GM19463 (cell line): ENCODE results near the gene SLC29A3.

Experiments
- ATAC-seq: cut with Tn5 transposase; IDR thresholded peaks from one replicate; pipeline ENCODE4 v1.9.1; 2021; ENCODE audit warnings: mild to moderate bottlenecking, moderate library complexity; ENCODE audit not compliant: unreplicated experiment

SLC29A3 gene

DNA sequence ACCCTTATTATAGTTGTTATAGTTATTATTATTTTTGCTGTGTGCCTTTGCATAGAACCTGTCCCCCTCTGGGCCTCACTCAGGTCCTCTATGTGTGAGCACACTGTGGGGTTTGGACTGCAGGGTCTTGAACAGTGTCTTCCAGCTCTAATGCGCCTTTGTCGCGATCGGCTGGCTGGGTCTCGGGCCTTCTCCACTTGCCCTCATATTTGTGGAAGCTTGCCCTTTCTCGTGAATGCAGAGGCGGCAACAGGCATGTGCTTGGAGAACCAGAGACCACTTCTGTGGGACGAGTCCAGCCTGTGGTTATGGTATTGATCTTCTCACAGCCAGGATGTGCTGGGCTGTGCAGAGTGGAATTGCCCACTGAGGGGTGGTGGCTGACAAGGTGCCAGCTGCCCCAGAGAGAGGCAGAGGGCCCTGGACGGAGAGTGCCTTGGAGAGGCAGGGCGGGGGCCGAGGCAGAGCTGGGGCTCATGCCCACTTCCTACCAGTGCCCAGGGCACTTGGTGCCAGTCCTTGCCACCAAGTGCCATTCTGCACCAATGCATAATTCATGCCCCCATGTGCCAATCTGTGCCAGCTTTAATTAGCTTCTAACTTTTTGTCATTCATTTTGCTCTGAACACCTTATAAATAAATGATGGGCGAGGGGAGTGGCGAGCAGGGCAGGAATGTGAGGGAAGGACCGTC, 70.9 kb downstream of the SLC29A3 start:
- no peak for ATAC-seq

- ATAC-seq, result no peak
Measured at GRCh38 chr10:71390461-71390835, 71.4 kb downstream of the SLC29A3 start.

DNA sequence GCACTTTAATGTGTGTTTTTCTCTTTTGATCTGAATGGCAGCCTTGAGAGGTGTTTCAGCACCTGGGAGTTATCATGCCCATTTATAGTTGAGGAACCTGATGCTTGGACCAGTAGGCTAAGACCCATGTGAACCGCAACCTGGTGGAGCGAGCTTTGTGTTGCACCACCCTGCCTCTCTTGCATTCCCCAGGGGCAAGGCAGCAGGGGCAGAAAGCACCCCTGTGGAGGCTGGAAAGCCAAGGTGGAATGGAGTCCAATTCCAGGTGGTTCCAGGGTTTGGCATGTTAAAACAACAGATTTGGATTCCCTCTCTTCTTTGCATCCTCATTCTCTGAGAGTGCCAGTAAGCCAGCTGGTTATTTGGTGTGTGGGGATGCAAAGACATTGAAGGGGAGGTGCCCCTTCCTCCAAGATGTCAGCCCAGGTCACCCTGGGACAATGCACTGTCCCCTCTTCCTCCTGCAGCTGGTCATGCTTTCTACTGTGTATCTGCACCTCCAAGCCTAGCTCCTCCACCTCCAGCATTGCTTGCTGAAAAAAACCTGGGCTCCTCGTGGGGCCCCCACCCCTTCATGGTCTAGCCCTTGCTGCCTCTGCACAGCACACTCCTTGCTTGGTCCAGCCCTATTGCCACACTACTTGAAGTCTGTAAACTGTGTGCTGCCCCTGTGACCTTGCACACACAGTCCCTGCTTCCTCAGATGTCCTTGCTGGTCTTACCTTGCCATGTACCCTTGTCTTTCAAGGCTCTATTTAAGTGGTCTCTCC, 72.0 kb downstream of the SLC29A3 start:
- ATAC-seq, result no peak

DNA sequence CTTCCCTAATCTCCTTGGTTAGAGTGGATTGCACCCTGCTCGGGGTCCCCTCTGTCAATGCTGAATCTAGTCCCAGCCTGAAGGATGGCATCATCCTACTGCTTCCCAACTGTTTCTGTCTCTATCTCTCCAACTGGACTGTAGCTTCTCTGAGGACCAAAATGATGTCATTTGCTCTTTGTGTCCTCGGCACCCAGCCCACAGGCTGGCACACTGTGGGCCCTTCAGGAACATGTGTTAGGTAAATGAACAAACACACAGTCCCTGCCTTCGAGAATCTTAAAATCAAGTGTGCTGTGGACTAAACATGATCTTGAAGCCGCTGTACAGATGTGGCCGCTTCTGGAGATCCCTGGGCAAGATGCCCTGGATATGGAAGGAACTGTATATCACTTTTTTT, 72.6 kb downstream of the SLC29A3 start:
- ATAC-seq, result no peak

DNA sequence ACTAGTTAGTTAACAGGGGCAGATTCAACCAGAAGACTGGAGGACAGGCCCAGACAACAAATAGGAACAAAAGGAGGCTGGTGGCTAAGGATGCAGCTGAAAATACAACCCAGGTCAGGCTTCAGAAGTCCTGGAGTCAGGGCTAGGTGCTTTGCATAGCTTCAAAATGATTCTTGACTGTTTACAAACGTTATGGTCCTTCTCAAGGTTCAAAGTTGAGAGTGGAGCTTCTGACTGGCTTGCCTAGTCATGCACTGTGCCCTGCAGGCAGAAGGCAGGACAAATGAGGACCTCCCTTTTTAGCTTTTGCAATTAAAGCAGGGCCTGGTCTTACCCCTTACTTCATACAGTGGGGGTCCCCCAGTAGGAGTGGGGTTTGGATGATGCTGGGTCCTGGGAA, 73.2 kb downstream of the SLC29A3 start:
- ATAC-seq, result no peak

GRCh38 chr10:71392791-71393781, 74.0 kb downstream of the SLC29A3 start:
- no peak for ATAC-seq

DNA sequence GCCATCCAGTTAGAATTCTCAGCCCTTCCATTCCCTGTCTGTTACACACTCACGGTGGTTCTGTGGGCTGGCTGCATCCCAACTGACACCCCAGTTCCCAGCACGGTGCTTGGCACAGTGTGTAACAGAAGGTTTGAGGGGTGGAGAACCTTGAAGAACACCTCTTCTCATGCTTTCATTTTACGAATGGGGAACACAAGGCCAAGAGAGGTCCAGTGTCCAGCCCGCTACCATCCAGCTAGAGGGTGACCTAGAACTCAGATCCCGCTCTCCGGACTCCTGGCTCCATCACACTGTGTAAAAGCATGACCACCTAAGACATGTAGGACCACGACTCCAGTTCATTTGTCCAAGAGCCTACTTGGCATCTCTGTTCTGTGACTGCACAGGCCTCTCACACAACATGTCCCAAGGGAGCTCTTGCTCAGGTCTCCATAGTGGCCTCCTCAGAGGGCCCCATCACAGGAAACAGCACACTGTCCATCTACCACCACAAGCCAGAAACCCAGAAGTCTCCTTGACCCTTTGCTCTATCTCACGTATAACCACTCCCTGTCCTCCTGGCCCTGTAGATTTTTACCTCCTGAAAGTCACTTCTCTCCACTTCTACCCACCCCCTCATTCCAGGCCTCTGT, 74.9 kb downstream of the SLC29A3 start:
- no peak for ATAC-seq

GRCh38 chr10:71394926-71395562, 76.0 kb downstream of the SLC29A3 start:
- ATAC-seq, result no peak

- ATAC-seq, result no peak
Measured at GRCh38 chr10:71395621-71396020, 76.6 kb downstream of the SLC29A3 start.

- ATAC-seq, result no peak
Measured at GRCh38 chr10:71396084-71396710, 77.1 kb downstream of the SLC29A3 start.

GRCh38 chr10:71396711-71397295, 77.7 kb downstream of the SLC29A3 start, which contains the start of gene CDH23:
Gene CDH23, plus strand, starts transcription at chr10:71396920. Its CDS starts 42,912 bp downstream, at chr10:71439832.
- ATAC-seq, result no peak

GRCh38 chr10:71397296-71398212, 78.5 kb downstream of the SLC29A3 start:
- ATAC-seq, result no peak

DNA sequence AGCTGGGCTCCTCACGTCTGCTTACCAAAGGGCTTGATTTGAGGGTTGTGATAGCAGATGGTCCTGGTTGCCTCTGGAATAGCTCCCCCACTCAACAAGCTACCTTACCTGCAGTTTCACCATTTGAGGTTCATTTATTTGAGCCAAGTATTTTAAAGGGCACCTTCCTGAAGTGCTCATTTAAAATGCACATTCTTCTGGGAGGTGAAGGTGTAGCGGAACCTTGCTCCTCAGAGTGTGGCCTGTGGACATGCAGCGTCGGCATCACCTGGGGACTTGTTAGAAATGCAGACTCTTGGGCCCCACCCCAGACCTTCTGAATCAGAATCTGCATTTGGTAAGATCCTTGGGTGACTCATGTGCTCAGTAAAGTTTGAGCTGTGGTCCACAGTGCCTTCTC, 79.9 kb downstream of the SLC29A3 start:
- no peak for ATAC-seq

GRCh38 chr10:71399946-71400345, 80.9 kb downstream of the SLC29A3 start:
- ATAC-seq, result no peak

DNA sequence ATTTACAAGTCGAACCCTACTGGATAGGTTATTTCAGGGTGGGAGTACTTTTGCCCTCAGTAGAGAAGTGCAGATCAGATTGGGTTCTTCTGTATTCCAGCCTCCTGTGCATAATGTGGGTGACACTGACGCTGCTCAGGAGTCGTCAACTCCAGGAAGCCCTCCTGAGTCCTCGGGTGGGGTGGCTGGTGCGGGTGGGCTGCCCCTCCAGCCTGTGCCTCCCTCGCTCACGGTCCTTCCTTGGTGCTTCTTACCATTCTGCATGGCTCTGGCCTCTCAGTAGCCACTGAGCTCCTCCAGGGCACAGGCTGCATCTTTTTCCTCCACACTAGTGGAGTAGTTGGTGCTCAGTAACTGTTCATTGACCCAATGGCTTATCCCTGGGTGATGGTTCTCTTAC, 82.0 kb downstream of the SLC29A3 start:
- no peak for ATAC-seq

DNA sequence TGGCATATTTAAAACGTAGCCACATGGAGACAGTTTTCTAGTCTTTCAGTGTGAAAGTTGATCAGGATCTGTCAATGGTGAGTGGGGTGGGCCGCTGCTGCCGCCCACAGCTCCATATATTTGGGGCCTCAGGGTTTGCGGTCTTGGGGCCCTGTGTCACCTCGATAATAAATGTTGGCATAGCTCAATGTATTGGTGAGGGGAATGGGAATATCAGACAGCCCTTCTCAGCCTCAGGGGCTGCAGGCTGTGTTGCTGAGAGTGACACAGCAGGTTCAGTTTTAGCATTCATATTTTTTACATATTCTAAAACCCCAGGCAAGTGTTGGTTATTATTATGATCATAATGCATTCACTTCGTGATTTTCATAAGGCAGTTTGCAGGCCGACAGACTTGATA, 82.9 kb downstream of the SLC29A3 start:
- no peak for ATAC-seq

GRCh38 chr10:71404503-71405295, 85.6 kb downstream of the SLC29A3 start:
- ATAC-seq, result no peak

DNA sequence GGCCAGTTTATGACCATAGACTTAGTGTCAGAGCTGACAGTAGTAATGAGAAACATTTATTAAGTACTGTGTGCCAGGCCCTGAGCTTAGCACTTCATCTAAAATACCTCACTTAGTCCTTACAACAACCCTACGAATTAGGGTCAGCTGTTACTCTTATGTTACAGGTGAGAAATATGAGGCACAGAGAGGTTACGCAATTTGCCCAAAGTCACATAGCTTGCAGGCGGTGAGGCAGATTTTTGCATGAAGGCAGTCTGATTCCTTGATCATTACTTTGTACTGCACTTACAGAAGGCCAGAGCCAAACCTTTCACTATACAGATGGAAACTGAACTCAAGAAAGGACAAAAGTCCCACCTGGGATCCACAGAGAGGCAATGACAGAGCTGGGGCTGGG, 87.8 kb downstream of the SLC29A3 start:
- ATAC-seq, result no peak
